NB4 (cell line): ENCODE measurements around the gene ZNF423.

Source experiments
- DNase-seq: peaks from one replicate; pipeline ENCODE4 v3.0.0; 2010; ENCODE audit warnings: low read depth
- H3K4me3 ChIP-seq: one replicate; pipeline ENCODE4 v1.5.1; 2011; ENCODE audit warnings: mild to moderate bottlenecking, low read depth, low read length, moderate library complexity
- CTCF ChIP-seq: IDR thresholded peaks from one replicate; pipeline ENCODE4 v1.5.1; 2012; ENCODE audit warnings: low read depth, low read length
- MAX ChIP-seq: IDR thresholded peaks from 2 replicates; pipeline ENCODE4 v1.6.1; 2011; ENCODE audit warnings: low read depth, low read length
- MYC ChIP-seq: IDR thresholded peaks from 2 replicates; pipeline ENCODE4 v1.6.1; 2011; ENCODE audit warnings: low read depth, low read length
- POLR2A ChIP-seq: IDR thresholded peaks from 2 replicates; pipeline ENCODE4 v1.6.1; 2011; ENCODE audit warnings: mild to moderate bottlenecking; ENCODE audit not compliant: insufficient read length; ENCODE audit errors: extremely low read depth

Gene ZNF423

GRCh38 chr16:49760815-49761214 lies 95.1 kb downstream of the ZNF423 start:
- no peak for DNase-seq
- TF ChIP-seq POLR2A (no peak), MAX (no peak), CTCF (no peak), MYC (no peak)
- H3K4me3 ChIP-seq: no peak overlapping the region

- TF ChIP-seq CTCF: no peak
- no peak for TF ChIP-seq POLR2A
- TF ChIP-seq MYC: no peak
- TF ChIP-seq MAX: no peak
- no peak for DNase-seq
- no peak overlapping the region for H3K4me3 ChIP-seq
Observed at GRCh38 chr16:49757559-49758069, 98.3 kb downstream of the ZNF423 start.

GRCh38 chr16:49756775-49757558 lies 98.9 kb downstream of the ZNF423 start:
- no peak for DNase-seq

GRCh38 chr16:49755716-49756505 lies 100.0 kb downstream of the ZNF423 start:
- TF ChIP-seq POLR2A (no peak), MAX (no peak), CTCF (no peak), MYC (no peak)
- no peak for DNase-seq
- no peak overlapping the region for H3K4me3 ChIP-seq

More at GRCh38 chr16:49756775-49757558, 98.9 kb downstream of the ZNF423 start:
- TF ChIP-seq POLR2A (no peak), MAX (no peak), CTCF (no peak), MYC (no peak)
- no peak overlapping the region for H3K4me3 ChIP-seq

GRCh38 chr16:49755313-49755620 lies 100.6 kb downstream of the ZNF423 start:
- H3K4me3 ChIP-seq: peak overlapping the region; percentile 29
- peak; percentile 53 for DNase-seq
- TF ChIP-seq CTCF: peak; percentile 35
- no peak for TF ChIP-seq MAX
- TF ChIP-seq MYC: no peak
- no peak for TF ChIP-seq POLR2A
